Activated CD8-positive, alpha-beta memory T cell treated with anti-CD3 and anti-CD28 coated beads for 1 hour (primary cell): ENCODE data around the gene GABBR2.

Experiments used
- DNase-seq, 2 donors: peaks; one replicate each; pipeline ENCODE4 v3.0.0-alpha.2; 2020; ENCODE audit warnings: low read depth in 1 of 2; ENCODE audit errors: extremely low read depth in 1 of 2

The GABBR2 gene

DNA sequence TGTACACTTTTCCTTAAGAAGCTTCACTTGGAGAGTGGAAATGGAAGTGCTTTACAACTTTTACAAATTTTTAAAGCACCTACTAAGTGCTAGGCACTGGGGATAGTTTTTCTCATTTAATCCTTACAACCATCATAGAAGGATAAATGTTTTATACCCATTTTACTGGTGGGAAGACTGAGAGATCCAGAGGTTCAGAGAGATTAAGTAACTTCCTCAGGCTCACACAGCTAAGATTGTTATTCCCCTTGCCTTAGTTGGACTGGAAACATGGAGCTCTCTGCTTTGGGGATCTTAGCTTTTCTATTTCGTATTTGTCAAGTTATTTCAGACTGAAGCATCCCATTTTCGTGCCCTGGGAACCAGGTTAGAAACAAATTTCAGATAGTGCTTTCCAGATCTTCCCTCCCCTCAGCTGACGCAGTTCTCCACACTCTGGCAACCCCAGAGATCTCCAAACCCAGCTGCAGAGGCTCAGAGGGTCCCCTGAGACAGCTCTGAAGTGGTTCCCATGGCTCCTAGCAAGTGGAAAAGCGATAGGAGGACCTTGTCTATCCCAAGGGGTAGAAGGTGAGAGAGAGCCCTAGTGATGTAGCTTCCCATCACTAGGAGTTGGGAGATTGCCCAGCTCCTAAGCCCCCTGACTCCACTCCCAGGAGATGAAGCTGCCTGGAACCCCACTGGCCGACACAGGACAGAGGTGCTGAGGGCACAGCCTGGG is 16.2 kb upstream of the GABBR2 start:
- DNase-seq: no peak

- DNase-seq: no peak
These were observed 12.9 kb upstream of the GABBR2 start for GRCh38 chr9:98721643-98722042.

- no peak for DNase-seq
These were observed 11.7 kb upstream of the GABBR2 start for GRCh38 chr9:98720402-98720801.

DNA sequence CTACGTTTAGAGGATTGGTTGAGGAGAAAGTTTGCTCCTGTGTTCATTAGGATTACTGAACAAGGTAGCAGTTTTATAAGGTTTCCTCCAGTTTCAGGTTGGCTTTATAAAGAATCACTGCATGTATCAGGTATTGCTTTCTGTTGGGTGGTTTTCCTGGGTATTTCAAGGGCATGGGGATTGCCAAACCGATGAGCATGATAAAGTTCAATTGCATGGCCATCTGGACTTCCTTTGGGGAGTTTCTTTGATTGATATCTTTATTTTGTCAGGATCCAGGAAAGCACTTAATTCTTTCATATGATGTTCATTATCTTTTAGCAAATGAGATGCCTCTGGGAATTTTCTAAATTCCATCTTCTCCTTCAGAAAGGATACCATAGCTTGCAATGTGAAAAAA is 10.3 kb upstream of the GABBR2 start:
- no peak for DNase-seq

DNA sequence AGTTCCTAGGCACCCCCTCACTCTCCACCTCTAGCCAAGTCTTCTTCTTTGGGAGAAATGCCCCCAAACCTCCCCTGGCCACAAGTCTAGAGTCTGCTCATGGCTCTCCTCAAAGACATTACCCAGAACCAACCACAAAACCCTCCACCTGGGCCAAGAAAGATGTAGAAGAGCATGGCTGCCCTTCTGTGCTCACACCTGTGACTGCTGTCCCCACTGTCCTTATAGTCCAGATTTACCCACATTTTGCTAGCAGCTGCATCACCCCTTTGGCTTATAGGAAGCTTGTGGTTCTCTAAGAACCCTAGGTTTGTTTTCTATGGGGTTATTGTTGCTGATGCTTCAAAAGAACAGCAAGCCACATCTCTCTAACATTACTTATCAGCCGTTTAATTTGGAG is 6.1 kb upstream of the GABBR2 start:
- no peak for DNase-seq

GRCh38 chr9:98712987-98713386 is 4.3 kb upstream of the GABBR2 start:
- no peak for DNase-seq

- DNase-seq: no peak
These were observed 1.5 kb upstream of the GABBR2 start for GRCh38 chr9:98709968-98710965.

DNA sequence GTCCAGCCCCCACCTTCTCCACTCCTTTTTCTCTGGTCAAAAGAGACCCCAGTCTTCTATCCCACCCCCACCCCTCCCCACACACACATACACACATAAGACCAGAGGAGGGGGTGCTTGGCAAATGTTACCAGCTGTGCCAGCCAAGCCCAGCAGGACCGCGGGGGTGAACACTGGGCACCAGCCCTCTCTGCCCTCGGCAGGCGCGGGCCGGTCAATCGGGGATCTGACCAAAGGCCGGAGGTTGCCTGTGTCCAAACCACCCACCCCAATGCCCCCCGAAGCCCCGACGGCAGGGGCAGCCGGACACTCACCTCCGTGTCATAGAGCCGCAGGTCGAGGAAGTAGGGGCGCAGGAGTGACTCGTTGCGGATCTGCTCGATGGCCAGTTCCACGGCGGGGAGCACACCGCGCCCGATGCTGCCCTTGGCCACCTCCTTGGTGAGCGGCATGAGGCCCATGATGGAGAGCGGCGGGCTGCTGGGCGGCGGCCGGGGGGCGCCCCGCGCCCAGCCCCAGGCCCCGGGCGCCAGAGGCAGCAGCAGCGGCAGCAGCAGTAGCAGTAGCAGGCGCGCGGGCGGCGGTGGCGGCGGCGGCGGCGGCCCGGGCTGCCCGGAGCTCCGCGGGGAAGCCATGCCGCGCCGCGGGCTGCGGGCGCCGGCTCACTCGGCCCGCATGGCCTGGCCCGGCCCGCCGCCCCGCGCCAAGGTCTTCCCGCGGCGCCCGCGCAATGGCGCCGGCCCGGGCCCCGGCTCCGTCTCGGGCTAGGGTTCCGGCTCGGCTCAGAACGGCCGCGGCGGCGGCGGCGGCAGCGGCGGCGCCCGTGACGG is 417 bp downstream of the GABBR2 start:
- DNase-seq: no peak

GRCh38 chr9:98707166-98708102 is 1.3 kb downstream of the GABBR2 start:
- DNase-seq: no peak

DNA sequence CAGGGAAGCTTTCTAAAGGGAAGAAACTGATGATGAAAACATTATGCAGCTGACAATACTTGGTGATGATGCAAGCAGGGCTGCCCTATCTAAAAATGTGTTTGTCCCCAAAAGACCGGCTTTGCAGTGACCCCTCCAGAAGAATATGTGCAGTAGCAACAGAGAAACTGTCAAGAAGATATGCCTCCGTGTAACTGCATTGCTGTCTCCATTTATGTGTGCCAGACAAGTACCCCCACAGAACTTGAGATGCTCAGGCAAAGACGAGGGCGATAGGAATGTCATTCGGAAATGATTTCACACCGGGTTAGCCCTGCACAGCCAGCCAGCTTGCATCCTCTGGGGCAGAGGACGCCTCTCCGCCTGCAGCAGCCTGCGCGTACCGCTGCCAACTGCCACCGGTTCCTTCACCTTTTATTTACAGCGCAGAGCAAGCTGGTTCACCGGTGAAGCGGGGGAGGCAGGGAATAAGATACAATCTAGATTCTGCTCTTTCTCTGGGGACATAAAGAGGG is 2.0 kb downstream of the GABBR2 start:
- DNase-seq: no peak

GRCh38 chr9:98702835-98703380 is 5.8 kb downstream of the GABBR2 start:
- no peak for DNase-seq

- DNase-seq: no peak
These were observed 6.4 kb downstream of the GABBR2 start for GRCh38 chr9:98702340-98702739.

GRCh38 chr9:98701576-98701975 is 7.2 kb downstream of the GABBR2 start:
- no peak for DNase-seq

DNA sequence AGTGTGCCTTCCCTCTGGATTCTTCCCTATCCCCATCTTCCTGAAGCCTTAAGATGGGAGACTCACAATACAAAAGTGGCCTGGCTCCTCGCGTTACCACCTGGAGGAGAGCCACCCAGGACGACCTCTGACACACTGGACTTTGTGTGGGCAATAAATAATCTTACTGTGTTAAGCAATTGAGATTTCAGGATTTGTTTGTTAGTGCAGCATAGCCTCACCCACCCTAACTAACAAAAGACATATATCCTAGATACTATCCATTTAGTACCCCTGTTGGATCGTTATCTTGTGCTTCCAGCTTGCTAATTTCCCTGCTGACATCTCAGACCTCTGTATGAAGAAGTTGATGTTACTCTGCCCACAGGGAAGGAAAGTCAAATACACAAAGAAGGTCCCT is 7.9 kb downstream of the GABBR2 start:
- no peak for DNase-seq

- no peak for DNase-seq
These were observed 9.9 kb downstream of the GABBR2 start for GRCh38 chr9:98698856-98699255.

DNA sequence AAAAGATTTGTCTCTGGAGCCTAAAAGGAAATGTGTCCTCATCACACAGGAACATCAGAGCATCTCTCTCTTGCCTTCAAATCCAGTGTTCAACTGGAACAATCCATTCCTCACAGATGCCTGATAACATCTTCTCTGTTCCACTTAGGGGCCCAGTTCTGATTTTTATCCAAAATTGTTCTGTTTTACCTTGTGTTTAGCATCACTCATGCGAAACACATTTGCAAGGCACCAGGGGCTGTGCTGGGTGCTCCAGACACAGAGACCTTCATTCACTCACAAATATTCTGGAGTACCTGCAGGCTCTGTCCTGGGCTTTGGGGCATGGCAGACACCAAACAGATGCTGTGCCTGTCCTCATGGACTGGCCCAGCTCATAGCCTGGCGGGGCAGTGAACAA is 13.8 kb downstream of the GABBR2 start:
- DNase-seq: no peak

- no peak for DNase-seq
These were observed 16.3 kb downstream of the GABBR2 start for GRCh38 chr9:98692392-98692791.

DNA sequence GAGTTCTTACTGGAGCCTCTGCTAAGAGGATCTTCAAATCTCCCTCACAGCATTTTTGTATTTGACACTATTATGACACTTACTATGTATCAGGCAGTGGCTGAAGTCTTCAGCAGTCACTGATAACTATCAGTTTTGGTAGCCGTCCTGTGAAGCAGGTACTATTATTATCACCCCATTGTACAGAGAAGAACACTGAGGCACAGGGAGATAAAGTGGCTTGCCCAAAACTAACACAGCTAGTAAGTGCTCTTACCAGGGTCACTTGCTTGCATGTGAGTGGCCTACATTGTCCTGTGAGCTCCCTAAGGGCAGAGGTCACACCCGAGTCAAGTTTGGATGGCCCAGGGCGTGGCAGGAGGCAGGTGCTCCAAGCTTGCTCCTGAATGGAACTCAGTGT is 16.8 kb downstream of the GABBR2 start:
- no peak for DNase-seq

DNA sequence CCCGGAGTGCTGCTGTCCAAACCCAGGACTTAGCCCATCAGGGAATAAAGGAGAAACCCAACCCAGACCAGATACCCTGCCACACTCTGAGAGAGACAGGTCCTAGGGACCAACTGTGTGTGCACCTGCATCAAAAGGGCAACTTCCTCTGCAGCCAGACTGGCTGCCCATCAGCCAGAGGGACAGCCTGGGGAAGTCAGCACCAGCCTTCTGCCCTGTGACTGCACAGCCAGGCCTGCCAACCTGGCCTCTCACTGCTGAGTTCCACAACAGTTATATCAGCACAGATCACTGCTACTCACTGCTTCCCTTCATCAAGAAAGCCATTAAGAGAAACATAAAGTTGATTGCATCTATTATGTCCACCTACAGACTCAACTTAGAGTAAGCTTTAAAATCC is 18.0 kb downstream of the GABBR2 start:
- DNase-seq: no peak
